BJ (cell line): ENCODE data around the gene SLC23A2. TPM values are rescaled to one million over a fixed set of nuclear protein-coding genes. Genes with fewer than 3 reads are reported as not detected.
A peak's percentile ranks its signal among the peaks of the same experiment; 100 is the strongest.

Experiments used
- CTCF ChIA-PET: fragments of 350-600 bp; formaldehyde crosslinking; extraction: SDS; loops from one replicate; lab custom pipeline; 2021; ENCODE audit warnings: antibody characterized with exemption, inconsistent platforms; lab: Yijun Ruan, JAX
- POLR2A ChIA-PET: fragments of 300-600 bp; sonication (Branson Sonifier 250); formaldehyde crosslinking; extraction: SDS; loops from one replicate; lab custom pipeline; 2021; ENCODE audit warnings: antibody characterized with exemption; lab: Charles Lee
- DNase-seq: peaks from one replicate; pipeline ENCODE4 v3.0.0-alpha.2; 2011; ENCODE audit warnings: low read depth
- H3K27me3 ChIP-seq: 2 replicates; pipeline ENCODE4 v1.6.0; 2011; ENCODE audit warnings: low read length; ENCODE audit not compliant: control insufficient read depth, insufficient read depth
- H3K36me3 ChIP-seq: 2 replicates; pipeline ENCODE4 v1.5.1; 2011; ENCODE audit warnings: low read length; ENCODE audit not compliant: control insufficient read depth, insufficient read depth
- H3K4me3 ChIP-seq: 2 replicates; pipeline ENCODE4 v1.5.1; 2011; ENCODE audit warnings: low read depth, mild to moderate bottlenecking, control low read depth, low read length
- polyA plus RNA-seq: library from polyadenylated mRNA; depleted of rRNA; stranded (reverse); fragments of >200 nt; gene quantifications from 2 replicates; pipeline ENCODE4 v1.2.3, GENCODE V29; 2011
- TF ChIP-seq, protein P1 (sequence below): IDR thresholded peaks from 2 replicates; pipeline ENCODE4 v1.5.1; 2011; ENCODE audit warnings: low read depth, mild to moderate bottlenecking, control low read depth, inconsistent platforms, low read length, moderate library complexity; ENCODE audit not compliant: insufficient read depth

Gene SLC23A2
- polyA plus RNA-seq, 1 experiment: 11.2 TPM

DNA sequence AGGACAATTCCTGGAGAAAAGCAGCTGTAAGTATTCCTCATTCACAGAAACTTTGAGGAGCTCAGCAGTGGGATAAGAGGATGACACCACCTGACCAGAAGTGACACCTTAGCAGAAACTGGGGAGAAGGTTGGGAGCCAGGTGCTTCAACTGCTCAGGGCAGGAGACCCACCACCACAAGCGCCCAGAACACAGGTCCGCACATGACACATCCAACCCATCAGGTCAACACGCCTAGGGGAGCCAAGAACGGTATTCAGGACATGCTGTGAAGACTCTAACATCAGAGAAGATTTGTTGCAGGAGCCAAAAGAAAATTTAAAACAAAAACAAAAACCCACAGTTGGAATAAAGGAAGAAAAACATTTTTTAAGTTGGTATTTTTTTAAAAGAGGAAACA, 50.5 kb downstream of the SLC23A2 start:
- DNase-seq: no peak
- Histone ChIP-seq H3K4me3 (no peak overlapping the region), H3K27me3 (no peaks in the 10 kb centered on the region), H3K36me3 (no peaks in the 10 kb centered on the region)
- CTCF ChIA-PET: interaction anchor here (0.8 to 2.5 kb wide), 7 partner anchors 8 to 210 kb away, joined by 3 to 13 read pairs (median 3); no protein-coding TSS in a partner anchor
- TF ChIP-seq, protein P1, sequence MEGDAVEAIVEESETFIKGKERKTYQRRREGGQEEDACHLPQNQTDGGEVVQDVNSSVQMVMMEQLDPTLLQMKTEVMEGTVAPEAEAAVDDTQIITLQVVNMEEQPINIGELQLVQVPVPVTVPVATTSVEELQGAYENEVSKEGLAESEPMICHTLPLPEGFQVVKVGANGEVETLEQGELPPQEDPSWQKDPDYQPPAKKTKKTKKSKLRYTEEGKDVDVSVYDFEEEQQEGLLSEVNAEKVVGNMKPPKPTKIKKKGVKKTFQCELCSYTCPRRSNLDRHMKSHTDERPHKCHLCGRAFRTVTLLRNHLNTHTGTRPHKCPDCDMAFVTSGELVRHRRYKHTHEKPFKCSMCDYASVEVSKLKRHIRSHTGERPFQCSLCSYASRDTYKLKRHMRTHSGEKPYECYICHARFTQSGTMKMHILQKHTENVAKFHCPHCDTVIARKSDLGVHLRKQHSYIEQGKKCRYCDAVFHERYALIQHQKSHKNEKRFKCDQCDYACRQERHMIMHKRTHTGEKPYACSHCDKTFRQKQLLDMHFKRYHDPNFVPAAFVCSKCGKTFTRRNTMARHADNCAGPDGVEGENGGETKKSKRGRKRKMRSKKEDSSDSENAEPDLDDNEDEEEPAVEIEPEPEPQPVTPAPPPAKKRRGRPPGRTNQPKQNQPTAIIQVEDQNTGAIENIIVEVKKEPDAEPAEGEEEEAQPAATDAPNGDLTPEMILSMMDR: no peak
- POLR2A ChIA-PET: no interaction called here

DNA sequence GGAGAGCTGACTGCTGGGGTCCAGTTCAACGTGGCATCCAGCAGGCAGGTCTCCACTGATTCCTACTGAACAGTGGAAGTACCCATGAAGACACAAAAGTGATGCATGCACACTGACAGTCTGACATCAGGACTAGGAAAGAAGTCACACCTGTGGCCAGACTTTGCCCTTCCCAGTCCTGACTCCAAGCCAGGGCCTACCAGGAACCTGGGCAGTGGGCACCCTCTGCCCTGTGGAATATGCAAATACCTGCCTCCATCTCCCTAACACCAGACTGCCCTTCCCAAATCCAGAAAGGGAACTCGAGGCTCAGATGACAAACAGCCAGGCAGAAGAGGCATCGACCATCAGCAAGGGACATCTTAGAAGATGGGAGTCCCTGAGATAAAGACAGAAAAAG, 50.9 kb downstream of the SLC23A2 start:
- H3K36me3 ChIP-seq: no peaks in the 10 kb centered on the region
- TF ChIP-seq, protein P1: no peak
- ChIA-PET POLR2A (no interaction called here), CTCF (interaction anchor here (0.8 to 2.2 kb wide), 6 partner anchors 12 to 210 kb away, joined by 3 to 8 read pairs (median 3); no protein-coding TSS in a partner anchor)
- H3K4me3 ChIP-seq: no peak overlapping the region
- no peaks in the 10 kb centered on the region for H3K27me3 ChIP-seq
- DNase-seq: no peak

DNA sequence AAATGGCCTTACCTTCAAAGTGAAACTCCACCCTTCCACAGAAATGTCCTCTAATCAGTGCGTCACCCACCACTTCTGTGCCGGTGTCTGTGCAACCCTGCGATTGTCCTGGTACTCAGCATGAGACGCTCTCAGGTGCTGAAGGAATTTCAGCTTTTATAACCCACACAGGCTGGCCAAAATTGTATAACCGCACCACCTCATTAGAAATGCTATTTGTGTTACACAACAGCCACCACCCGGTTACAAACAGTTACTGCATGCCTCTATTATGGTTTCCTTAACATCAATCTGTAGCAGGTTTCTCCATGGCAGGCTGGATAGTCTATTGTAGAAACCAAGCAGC, 51.5 kb downstream of the SLC23A2 start:
- H3K27me3 ChIP-seq: no peaks in the 10 kb centered on the region
- TF ChIP-seq, protein P1: peak; percentile 64
- no peak overlapping the region for H3K4me3 ChIP-seq
- ChIA-PET CTCF (interaction anchor here (0.8 to 2.2 kb wide), 7 partner anchors 12 to 209 kb away, joined by 3 to 8 read pairs (median 3); no protein-coding TSS in a partner anchor), POLR2A (no interaction called here)
- DNase-seq: no peak
- no peaks in the 10 kb centered on the region for H3K36me3 ChIP-seq

DNA sequence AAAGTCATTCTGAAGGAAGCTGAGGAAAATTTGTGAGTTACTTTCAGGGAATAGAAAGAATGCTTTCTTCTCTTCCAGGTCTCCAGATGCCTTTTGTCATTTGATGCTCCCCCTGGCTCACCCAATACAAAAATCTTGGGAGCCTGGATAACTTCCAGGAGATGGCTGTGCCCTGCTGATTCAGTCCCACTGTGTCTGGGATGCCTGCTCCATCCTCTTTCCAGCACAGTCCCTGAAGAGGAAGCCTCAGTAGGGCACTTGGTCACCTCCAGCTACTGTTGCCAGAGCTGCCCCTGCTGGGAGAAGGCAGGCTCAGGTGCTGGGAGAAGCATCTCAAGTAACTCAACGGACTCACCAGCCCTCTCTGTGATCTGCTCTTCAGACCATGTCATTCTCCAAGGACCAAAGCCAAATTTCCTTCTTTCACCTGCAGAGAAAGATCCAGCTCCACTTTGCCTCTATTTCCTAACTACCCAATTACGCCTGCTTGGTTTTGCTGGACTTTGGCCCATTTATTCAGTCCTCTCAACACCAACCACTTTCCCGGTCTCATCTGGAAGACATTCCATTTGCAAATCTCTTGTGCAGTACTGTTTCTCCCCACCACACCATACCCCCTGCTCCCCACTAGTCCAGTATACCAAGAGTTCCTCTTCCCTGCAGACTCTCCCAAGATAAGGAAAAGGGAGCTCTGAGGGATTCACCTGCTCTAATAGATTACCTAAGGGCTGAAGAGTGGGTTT, 53.3 kb downstream of the SLC23A2 start:
- H3K27me3 ChIP-seq: no peaks in the 10 kb centered on the region
- TF ChIP-seq, protein P1: no peak
- no peak overlapping the region for H3K4me3 ChIP-seq
- POLR2A ChIA-PET: no interaction called here
- DNase-seq: no peak
- no peaks in the 10 kb centered on the region for H3K36me3 ChIP-seq
- CTCF ChIA-PET: interaction anchor here (0.8 to 1.8 kb wide), 9 partner anchors 8 to 215 kb away, joined by 3 to 7 read pairs (median 3); no protein-coding TSS in a partner anchor

DNA sequence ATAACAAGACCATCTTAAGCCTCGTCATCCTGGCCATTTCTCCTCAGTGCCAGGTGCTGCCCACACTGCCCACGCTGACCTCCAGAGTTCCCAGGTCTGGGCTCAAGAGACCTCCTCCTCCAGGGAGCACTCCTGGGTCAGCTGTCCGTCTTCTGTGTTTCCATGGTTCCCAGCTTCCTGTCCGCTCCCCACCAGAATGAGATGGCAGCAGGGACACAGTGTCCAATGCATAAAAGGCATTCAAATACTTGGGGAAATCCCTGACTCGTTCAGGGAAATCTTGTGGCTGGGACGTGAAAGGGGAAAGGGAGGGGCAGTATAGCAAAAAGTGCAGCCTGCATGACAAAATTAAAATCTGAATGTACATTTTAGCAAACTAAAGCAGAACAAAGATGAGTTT, 54.3 kb downstream of the SLC23A2 start:
- DNase-seq: no peak
- Histone ChIP-seq H3K36me3 (no peaks in the 10 kb centered on the region), H3K4me3 (no peak overlapping the region), H3K27me3 (no peaks in the 10 kb centered on the region)
- CTCF ChIA-PET: interaction anchor here (1.3 kb wide), 1 partner anchor 9 kb away, joined by 7 read pairs; no protein-coding TSS in a partner anchor
- TF ChIP-seq, protein P1: no peak
- POLR2A ChIA-PET: no interaction called here
